ENCODE data around the gene DLGAP1.

DNA sequence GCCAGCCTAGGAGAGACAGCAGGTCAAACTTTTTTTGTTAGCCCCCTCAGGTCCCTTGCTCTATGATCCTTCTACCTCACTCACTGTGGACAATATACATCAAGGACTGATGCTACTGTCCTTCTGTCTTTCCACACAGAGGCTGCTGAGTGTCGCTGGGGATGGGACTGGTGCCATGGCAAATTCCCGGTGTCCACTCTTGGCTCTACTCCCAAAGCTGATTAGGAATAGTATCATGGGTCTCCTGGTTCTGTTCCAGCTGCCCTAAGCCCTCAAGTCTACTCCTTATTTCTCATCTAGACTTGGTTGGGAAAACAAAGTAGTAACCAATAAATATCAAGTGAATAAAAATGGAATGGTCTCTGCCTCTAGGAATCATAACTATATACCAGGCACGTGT, 563.9 kb downstream of the DLGAP1 start:
- no peak for TF ChIP-seq EZH2phosphoT487 (conservative IDR thresholded peaks at IDR 0.05; ENCODE audit: low read length)
- TF ChIP-seq, protein P1, sequence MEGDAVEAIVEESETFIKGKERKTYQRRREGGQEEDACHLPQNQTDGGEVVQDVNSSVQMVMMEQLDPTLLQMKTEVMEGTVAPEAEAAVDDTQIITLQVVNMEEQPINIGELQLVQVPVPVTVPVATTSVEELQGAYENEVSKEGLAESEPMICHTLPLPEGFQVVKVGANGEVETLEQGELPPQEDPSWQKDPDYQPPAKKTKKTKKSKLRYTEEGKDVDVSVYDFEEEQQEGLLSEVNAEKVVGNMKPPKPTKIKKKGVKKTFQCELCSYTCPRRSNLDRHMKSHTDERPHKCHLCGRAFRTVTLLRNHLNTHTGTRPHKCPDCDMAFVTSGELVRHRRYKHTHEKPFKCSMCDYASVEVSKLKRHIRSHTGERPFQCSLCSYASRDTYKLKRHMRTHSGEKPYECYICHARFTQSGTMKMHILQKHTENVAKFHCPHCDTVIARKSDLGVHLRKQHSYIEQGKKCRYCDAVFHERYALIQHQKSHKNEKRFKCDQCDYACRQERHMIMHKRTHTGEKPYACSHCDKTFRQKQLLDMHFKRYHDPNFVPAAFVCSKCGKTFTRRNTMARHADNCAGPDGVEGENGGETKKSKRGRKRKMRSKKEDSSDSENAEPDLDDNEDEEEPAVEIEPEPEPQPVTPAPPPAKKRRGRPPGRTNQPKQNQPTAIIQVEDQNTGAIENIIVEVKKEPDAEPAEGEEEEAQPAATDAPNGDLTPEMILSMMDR (IDR thresholded peaks at IDR 0.05; ENCODE audit: insufficient read depth, low read length, poor library complexity, severe bottlenecking), result no peak
